ENCODE data around the gene TBC1D4. TPM values are rescaled to one million over a fixed set of nuclear protein-coding genes. Genes with fewer than 3 reads are reported as not detected.

The TBC1D4 gene
- total and polyA plus RNA-seq, 7 donors: 5.4 to 15.0 (median 7.8) TPM

GRCh38 chr13:75400775-75401174 lies 81.2 kb downstream of the TBC1D4 start:
- Histone ChIP-seq H3K9me3 (no peaks in the 10 kb centered on the region), H3K4me1 (peaks cover 0 to 7% (median 2%) of the 10 kb centered on the region in 4 donors), H3K27me3 (no peaks in the 10 kb centered on the region), H3K27ac (no peak overlapping the region), H3K4me3 (no peak overlapping the region), H3K36me3 (no peaks in the 10 kb centered on the region)
- TF ChIP-seq CTCF (IDR thresholded peaks at IDR 0.05) (no peak), POLR2A (IDR thresholded peaks at IDR 0.05) (no peak), POLR2AphosphoS5 (IDR thresholded peaks at IDR 0.05) (no peak), EP300 (IDR thresholded peaks at IDR 0.05) (no peak)
- DNase-seq: no peak
- intact Hi-C loops (cut with DNase I): no loop called here
- WGBS, 2 donors: 92 to 98% methylated on average over 1 of the region's 1 CpG

GRCh38 chr13:75399879-75400217 lies 82.1 kb downstream of the TBC1D4 start:
- no peak overlapping the region for H3K4me3 ChIP-seq
- H3K9me3 ChIP-seq: no peaks in the 10 kb centered on the region
- TF ChIP-seq EP300 (IDR thresholded peaks at IDR 0.05) (no peak), POLR2AphosphoS5 (IDR thresholded peaks at IDR 0.05) (no peak), POLR2A (IDR thresholded peaks at IDR 0.05) (no peak), CTCF (IDR thresholded peaks at IDR 0.05) (no peak)
- no peak for DNase-seq
- no peaks in the 10 kb centered on the region for H3K36me3 ChIP-seq
- intact Hi-C loops (cut with DNase I): no loop called here
- no peaks in the 10 kb centered on the region for H3K27me3 ChIP-seq
- H3K4me1 ChIP-seq: peaks cover 0 to 7% (median 2%) of the 10 kb centered on the region in 4 donors
- 94 to 97% methylated on average over 2 of the region's 2 CpGs for WGBS, 2 donors
- H3K27ac ChIP-seq: no peak overlapping the region

- WGBS, 2 donors: 92% methylated on average over 2 of the region's 2 CpGs
- Histone ChIP-seq H3K27me3 (no peaks in the 10 kb centered on the region), H3K27ac (no peak overlapping the region), H3K36me3 (no peaks in the 10 kb centered on the region), H3K4me3 (no peak overlapping the region), H3K9me3 (no peaks in the 10 kb centered on the region), H3K4me1 (peaks cover 0 to 7% (median 2%) of the 10 kb centered on the region in 4 donors)
- no peak for DNase-seq
- intact Hi-C loops (cut with DNase I): no loop called here
- TF ChIP-seq POLR2A (IDR thresholded peaks at IDR 0.05): no peak
- no peak for TF ChIP-seq POLR2AphosphoS5 (IDR thresholded peaks at IDR 0.05)
- no peak for TF ChIP-seq CTCF (IDR thresholded peaks at IDR 0.05)
These were observed 82.6 kb downstream of the TBC1D4 start for GRCh38 chr13:75399168-75399878.

DNA sequence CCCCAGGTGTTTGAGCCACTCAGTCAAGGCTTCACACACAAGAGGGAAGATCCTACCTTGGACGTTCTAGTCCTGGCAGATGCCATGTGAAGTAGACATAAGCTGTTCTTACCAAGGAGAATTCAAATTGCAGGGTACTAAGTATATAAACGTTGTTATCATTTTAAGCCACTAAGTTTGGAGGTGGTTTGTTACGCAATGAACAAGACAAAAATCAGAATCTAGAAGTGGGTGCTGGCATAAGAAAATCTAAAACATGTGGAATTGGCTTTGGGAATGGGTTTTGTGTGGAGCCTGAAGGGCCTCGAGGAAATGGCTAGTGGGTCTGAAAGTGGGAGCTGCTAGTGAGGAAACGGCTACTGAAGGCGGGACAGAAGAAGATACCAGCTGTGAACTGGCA lies 83.9 kb downstream of the TBC1D4 start:
- WGBS, 2 donors: 93 to 95% methylated on average over 6 of the region's 6 CpGs
- H3K27me3 ChIP-seq: no peaks in the 10 kb centered on the region
- no peak overlapping the region for H3K4me3 ChIP-seq
- DNase-seq: no peak
- TF ChIP-seq POLR2AphosphoS5 (IDR thresholded peaks at IDR 0.05): no peak
- no peak for TF ChIP-seq POLR2A (IDR thresholded peaks at IDR 0.05)
- no peak for TF ChIP-seq EP300 (IDR thresholded peaks at IDR 0.05)
- TF ChIP-seq CTCF (IDR thresholded peaks at IDR 0.05): no peak
- no peak overlapping the region for H3K27ac ChIP-seq
- no peaks in the 10 kb centered on the region for H3K9me3 ChIP-seq
- no peaks in the 10 kb centered on the region for H3K36me3 ChIP-seq
- peaks cover 0 to 5% (median 2%) of the 10 kb centered on the region in 4 donors for H3K4me1 ChIP-seq
- intact Hi-C loops (cut with DNase I): no loop called here

GRCh38 chr13:75395901-75396300 lies 86.1 kb downstream of the TBC1D4 start:
- intact Hi-C loops (cut with DNase I): no loop called here
- DNase-seq: no peak
- H3K9me3 ChIP-seq: no peaks in the 10 kb centered on the region
- H3K27me3 ChIP-seq: no peaks in the 10 kb centered on the region
- no peak overlapping the region for H3K4me3 ChIP-seq
- no peaks in the 10 kb centered on the region for H3K36me3 ChIP-seq
- no peak for TF ChIP-seq EP300 (IDR thresholded peaks at IDR 0.05)
- H3K27ac ChIP-seq: no peak overlapping the region
- 18 to 51% methylated on average over 4 of the region's 4 CpGs for WGBS, 2 donors
- no peaks in the 10 kb centered on the region for H3K4me1 ChIP-seq
